ENCODE data around the gene EPHB1.

Gene EPHB1

DNA sequence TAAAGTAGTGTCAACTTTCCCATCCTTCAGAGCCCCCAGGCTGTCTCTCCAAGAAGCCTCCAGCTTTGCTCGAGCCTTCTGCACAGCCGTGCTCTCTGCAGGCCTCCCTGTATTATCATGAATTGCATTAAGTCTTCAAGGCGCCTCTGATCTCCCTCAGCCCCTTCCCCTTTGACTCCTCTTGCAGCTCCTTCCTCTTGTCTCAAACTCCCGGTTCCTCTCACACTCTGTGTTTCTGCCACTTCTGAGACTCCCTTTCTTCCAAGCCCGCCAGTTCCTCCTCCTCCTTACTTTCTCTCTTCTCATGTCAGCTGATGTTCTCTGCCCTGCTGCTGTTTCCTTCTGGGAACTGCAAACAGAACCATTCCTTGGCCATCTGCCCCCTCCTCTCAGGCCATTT, 418.8 kb downstream of the EPHB1 start:
- Histone ChIP-seq H3K9ac (ENCODE audit: low read depth, low read length) (no peak overlapping the region), H3K27ac (ENCODE audit: low read depth, low read length) (no peak overlapping the region), H3K9me3 (ENCODE audit: control insufficient read depth, insufficient read depth, low read length) (no peaks in the 10 kb centered on the region), H3K4me1 (ENCODE audit: control insufficient read depth, insufficient read depth, low read length) (peaks cover 34% of the 10 kb centered on the region), H3K36me3 (ENCODE audit: control insufficient read depth, insufficient read depth, low read length) (no peaks in the 10 kb centered on the region), H3K4me3 (ENCODE audit: low read depth, low read length) (no peak overlapping the region), H3K27me3 (ENCODE audit: control insufficient read depth, insufficient read depth, low read length) (no peaks in the 10 kb centered on the region)

DNA sequence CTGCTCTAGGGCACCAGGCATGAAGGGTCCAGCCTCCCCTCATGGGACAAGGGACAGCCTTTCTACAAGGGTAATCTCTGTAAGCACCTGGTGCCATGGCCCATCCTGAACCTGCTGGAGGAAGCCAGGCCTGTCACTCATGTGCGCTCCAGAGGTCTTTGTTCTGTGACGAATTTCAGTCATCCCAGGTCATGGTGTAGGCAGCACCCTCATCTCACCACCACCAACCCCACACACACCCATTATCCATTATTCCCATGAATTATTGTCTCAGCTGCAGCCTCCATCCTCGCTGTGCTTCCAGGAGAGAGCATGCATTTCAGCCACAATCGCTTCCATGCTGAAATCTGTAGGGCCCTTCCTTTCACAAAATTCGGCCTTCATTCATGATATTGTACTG, 419.3 kb downstream of the EPHB1 start:
- no peak overlapping the region for H3K27ac ChIP-seq (ENCODE audit: low read depth, low read length)
- no peaks in the 10 kb centered on the region for H3K36me3 ChIP-seq (ENCODE audit: control insufficient read depth, insufficient read depth, low read length)

DNA sequence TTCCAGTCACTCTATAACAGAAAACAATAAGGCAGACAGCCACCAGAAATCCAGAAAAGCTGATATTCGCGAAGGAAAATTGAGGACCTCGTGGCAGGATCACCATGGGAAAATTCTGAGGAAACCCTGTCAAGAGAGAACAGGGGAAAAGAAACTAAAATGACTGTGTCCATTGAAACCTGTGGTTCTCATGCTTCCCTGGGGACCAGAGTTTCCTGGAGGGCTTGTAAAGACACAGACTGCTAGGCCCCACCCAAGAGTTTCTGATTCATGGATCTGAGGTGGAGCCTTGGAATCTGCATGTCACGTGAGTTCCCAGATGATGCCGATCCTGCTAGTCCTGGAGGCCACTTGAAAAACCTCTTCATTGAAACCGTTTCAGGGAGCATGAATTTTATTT, 420.5 kb downstream of the EPHB1 start:
- no peaks in the 10 kb centered on the region for H3K36me3 ChIP-seq (ENCODE audit: control insufficient read depth, insufficient read depth, low read length)
- no peaks in the 10 kb centered on the region for H3K27me3 ChIP-seq (ENCODE audit: control insufficient read depth, insufficient read depth, low read length)
- H3K9me3 ChIP-seq (ENCODE audit: control insufficient read depth, insufficient read depth, low read length): no peaks in the 10 kb centered on the region
- no peak overlapping the region for H3K9ac ChIP-seq (ENCODE audit: low read depth, low read length)
- no peak overlapping the region for H3K4me3 ChIP-seq (ENCODE audit: low read depth, low read length)
- H3K4me1 ChIP-seq (ENCODE audit: control insufficient read depth, insufficient read depth, low read length): peaks cover 43% of the 10 kb centered on the region
- H3K27ac ChIP-seq (ENCODE audit: low read depth, low read length): no peak overlapping the region

More for the DNA sequence above, 419.3 kb downstream of the EPHB1 start:
- no peak overlapping the region for H3K4me3 ChIP-seq (ENCODE audit: low read depth, low read length)
- H3K9me3 ChIP-seq (ENCODE audit: control insufficient read depth, insufficient read depth, low read length): no peaks in the 10 kb centered on the region
- no peaks in the 10 kb centered on the region for H3K27me3 ChIP-seq (ENCODE audit: control insufficient read depth, insufficient read depth, low read length)
- H3K9ac ChIP-seq (ENCODE audit: low read depth, low read length): no peak overlapping the region
- peaks cover 37% of the 10 kb centered on the region for H3K4me1 ChIP-seq (ENCODE audit: control insufficient read depth, insufficient read depth, low read length)

DNA sequence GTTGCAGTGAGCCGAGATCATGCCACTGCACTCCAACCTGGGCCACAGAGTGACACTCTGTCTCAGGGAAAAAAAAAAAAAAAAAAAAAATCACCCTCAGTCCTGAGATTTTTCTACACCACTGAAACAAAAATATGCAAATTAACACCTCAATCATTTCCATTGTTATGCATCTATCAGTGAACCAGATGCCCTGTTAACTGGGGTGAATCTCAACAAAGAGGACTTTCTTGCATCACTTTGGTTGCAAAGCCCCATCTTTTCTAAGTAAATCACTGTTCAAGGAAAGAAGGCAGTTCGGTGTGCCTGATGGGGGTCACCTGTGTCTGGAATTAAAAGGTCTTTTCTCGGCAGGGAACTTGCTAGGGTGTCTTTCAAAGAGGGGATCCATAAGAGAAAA, 421.6 kb downstream of the EPHB1 start:
- H3K4me1 ChIP-seq (ENCODE audit: control insufficient read depth, insufficient read depth, low read length): peaks cover 46% of the 10 kb centered on the region
- H3K27ac ChIP-seq (ENCODE audit: low read depth, low read length): peak overlapping the region; percentile 77
- H3K4me3 ChIP-seq (ENCODE audit: low read depth, low read length): no peak overlapping the region
- peak overlapping the region; percentile 30 for H3K9ac ChIP-seq (ENCODE audit: low read depth, low read length)
- no peaks in the 10 kb centered on the region for H3K36me3 ChIP-seq (ENCODE audit: control insufficient read depth, insufficient read depth, low read length)
- H3K27me3 ChIP-seq (ENCODE audit: control insufficient read depth, insufficient read depth, low read length): no peaks in the 10 kb centered on the region
- H3K9me3 ChIP-seq (ENCODE audit: control insufficient read depth, insufficient read depth, low read length): no peaks in the 10 kb centered on the region

DNA sequence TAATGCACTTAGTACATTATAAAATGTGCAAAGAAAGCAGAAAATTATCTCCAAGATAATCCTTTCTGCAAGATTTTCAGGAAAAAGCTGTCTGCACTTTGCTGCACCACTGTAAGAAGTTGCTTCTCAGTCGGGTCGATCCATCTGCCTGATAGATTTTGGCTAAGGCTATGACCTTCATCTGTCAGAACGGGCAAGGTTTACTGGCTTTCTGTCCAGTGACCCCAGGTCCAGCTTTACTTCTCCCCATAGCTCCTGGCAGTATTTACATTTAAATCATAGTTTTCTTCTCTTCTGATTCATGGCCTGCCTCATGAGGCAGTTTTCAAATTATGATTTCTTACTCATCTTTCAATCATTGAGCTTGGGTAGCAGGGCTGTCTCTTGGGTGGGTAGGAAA, 422.7 kb downstream of the EPHB1 start:
- no peak overlapping the region for H3K9ac ChIP-seq (ENCODE audit: low read depth, low read length)
- peak overlapping the region; percentile 8 for H3K27ac ChIP-seq (ENCODE audit: low read depth, low read length)

DNA sequence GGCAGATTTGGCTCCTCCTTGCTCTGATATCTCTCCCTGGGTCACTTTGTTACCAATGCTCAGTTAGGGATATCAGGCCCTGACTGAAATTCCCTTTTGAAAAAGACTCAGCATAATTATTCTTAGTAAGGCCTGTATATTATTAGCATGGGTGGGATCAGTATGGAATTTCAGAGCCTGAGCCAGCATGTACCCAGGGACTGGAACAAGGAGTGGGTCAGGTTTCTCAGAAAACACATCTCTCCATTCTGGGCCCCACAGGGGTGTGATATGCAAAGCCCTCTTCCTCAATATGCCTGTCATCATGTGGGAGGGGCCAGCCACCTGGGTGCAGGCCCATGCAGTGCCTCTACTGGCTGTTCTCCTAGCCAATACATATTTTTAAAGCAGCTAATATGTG, 423.2 kb downstream of the EPHB1 start:
- Histone ChIP-seq H3K36me3 (ENCODE audit: control insufficient read depth, insufficient read depth, low read length) (no peaks in the 10 kb centered on the region), H3K27ac (ENCODE audit: low read depth, low read length) (no peak overlapping the region), H3K27me3 (ENCODE audit: control insufficient read depth, insufficient read depth, low read length) (no peaks in the 10 kb centered on the region), H3K9ac (ENCODE audit: low read depth, low read length) (no peak overlapping the region), H3K4me3 (ENCODE audit: low read depth, low read length) (no peak overlapping the region), H3K9me3 (ENCODE audit: control insufficient read depth, insufficient read depth, low read length) (no peaks in the 10 kb centered on the region), H3K4me1 (ENCODE audit: control insufficient read depth, insufficient read depth, low read length) (peaks cover 46% of the 10 kb centered on the region)

More for the DNA sequence above, 422.7 kb downstream of the EPHB1 start:
- Histone ChIP-seq H3K27me3 (ENCODE audit: control insufficient read depth, insufficient read depth, low read length) (no peaks in the 10 kb centered on the region), H3K9me3 (ENCODE audit: control insufficient read depth, insufficient read depth, low read length) (no peaks in the 10 kb centered on the region), H3K36me3 (ENCODE audit: control insufficient read depth, insufficient read depth, low read length) (no peaks in the 10 kb centered on the region), H3K4me1 (ENCODE audit: control insufficient read depth, insufficient read depth, low read length) (peaks cover 46% of the 10 kb centered on the region), H3K4me3 (ENCODE audit: low read depth, low read length) (no peak overlapping the region)

DNA sequence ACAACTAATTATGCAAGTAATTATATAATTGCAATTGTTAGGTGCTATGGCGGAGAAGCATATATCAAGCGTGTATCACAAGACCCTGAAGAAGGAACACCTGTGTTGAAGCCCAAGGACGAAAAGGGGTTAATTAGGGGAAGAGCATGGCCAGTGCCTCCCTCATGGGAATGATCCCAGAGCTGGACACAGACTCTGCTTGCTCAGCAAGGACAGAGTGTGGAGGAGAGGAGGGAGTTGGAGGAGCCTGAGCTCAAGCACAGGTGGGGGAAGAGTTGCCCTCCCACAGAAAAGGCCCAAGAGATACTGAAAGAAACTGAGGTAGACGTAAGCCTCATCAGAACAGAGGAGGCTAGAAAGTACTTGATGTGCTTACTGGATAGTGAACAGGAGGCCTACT, 423.7 kb downstream of the EPHB1 start:
- Histone ChIP-seq H3K9ac (ENCODE audit: low read depth, low read length) (no peak overlapping the region; the same call in 1 of the 2 replicates), H3K36me3 (ENCODE audit: control insufficient read depth, insufficient read depth, low read length) (no peaks in the 10 kb centered on the region), H3K4me1 (ENCODE audit: control insufficient read depth, insufficient read depth, low read length) (peaks cover 43% of the 10 kb centered on the region), H3K4me3 (ENCODE audit: low read depth, low read length) (no peak overlapping the region), H3K27me3 (ENCODE audit: control insufficient read depth, insufficient read depth, low read length) (no peaks in the 10 kb centered on the region), H3K27ac (ENCODE audit: low read depth, low read length) (no peak overlapping the region), H3K9me3 (ENCODE audit: control insufficient read depth, insufficient read depth, low read length) (no peaks in the 10 kb centered on the region)

DNA sequence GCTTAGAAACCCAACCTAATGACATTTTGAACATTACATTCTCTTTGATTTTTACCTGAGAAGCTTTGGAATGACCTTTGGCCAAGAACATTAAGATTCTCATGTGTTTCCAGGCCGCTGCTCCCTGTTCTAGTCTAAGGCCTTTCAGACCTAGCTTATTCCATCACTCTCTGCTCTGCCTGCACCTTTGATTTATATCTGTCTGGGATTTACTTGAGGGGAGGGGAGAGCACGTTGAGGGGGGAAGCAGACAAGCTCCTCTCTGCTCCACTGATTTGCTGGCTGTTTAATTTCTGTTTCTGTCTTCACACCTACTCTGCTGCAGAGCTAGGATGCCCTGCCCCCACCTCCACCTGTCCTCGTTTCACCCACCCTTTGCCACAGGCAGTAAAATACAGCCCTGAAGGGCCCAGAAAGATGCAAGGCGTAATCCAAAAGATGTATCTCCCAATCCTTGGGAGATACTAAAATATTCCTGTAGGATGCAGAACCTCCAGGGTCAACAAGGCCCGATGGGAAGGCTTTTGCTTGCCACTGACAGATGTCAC, 429.8 kb downstream of the EPHB1 start:
- H3K9me3 ChIP-seq (ENCODE audit: control insufficient read depth, insufficient read depth, low read length): no peaks in the 10 kb centered on the region
- no peak overlapping the region for H3K27ac ChIP-seq (ENCODE audit: low read depth, low read length)
- no peaks in the 10 kb centered on the region for H3K36me3 ChIP-seq (ENCODE audit: control insufficient read depth, insufficient read depth, low read length)
- no peaks in the 10 kb centered on the region for H3K27me3 ChIP-seq (ENCODE audit: control insufficient read depth, insufficient read depth, low read length)
- H3K4me3 ChIP-seq (ENCODE audit: low read depth, low read length): no peak overlapping the region
- H3K9ac ChIP-seq (ENCODE audit: low read depth, low read length): no peak overlapping the region
- H3K4me1 ChIP-seq (ENCODE audit: control insufficient read depth, insufficient read depth, low read length): peaks cover 17% of the 10 kb centered on the region

DNA sequence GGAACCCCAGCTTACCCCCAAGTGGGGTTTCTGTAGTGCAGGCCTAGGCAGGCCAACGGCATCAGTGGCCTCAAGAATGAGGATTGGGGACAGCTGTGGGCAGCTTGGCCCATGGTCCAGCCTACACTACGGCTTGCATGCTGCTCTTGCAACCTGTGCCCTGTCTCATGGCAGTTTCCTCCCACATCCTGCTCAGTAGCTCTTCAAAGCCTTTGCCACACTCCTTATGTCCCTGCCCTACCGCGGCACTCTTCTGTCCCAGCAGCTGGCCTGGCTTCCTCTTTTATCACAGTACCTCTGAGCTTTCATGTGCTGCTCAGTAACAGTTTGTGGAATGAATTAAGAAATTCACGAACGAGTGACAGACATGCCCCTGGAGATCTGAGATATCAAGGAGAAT, 431.0 kb downstream of the EPHB1 start:
- H3K4me1 ChIP-seq (ENCODE audit: control insufficient read depth, insufficient read depth, low read length): peaks cover 15% of the 10 kb centered on the region
- no peaks in the 10 kb centered on the region for H3K27me3 ChIP-seq (ENCODE audit: control insufficient read depth, insufficient read depth, low read length)
- H3K9ac ChIP-seq (ENCODE audit: low read depth, low read length): no peak overlapping the region
- no peak overlapping the region for H3K27ac ChIP-seq (ENCODE audit: low read depth, low read length)
- H3K4me3 ChIP-seq (ENCODE audit: low read depth, low read length): no peak overlapping the region
- no peaks in the 10 kb centered on the region for H3K9me3 ChIP-seq (ENCODE audit: control insufficient read depth, insufficient read depth, low read length)
- H3K36me3 ChIP-seq (ENCODE audit: control insufficient read depth, insufficient read depth, low read length): no peaks in the 10 kb centered on the region

DNA sequence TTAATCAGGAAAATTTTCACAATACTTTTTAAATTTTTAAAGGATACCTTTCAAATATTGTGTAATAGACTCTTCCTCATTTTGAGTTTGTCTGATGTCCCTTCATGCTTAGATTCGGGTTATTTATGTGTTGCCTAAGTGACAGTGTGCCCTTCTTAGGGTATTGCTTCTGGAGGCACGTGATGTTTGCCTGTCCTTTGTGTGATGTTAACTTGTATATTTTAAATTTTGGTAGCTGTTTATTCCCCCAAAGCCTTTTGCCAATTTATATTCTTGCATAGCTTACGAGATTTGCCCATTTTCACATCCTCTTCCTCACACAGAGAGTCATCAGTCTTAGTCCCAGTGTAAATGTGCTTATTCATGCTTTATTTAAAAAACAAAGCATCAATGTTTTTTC, 433.1 kb downstream of the EPHB1 start:
- no peaks in the 10 kb centered on the region for H3K27me3 ChIP-seq (ENCODE audit: control insufficient read depth, insufficient read depth, low read length)
- peaks cover 2% of the 10 kb centered on the region for H3K9me3 ChIP-seq (ENCODE audit: control insufficient read depth, insufficient read depth, low read length)
- no peaks in the 10 kb centered on the region for H3K36me3 ChIP-seq (ENCODE audit: control insufficient read depth, insufficient read depth, low read length)
- H3K27ac ChIP-seq (ENCODE audit: low read depth, low read length): no peak overlapping the region
- H3K4me1 ChIP-seq (ENCODE audit: control insufficient read depth, insufficient read depth, low read length): peaks cover 28% of the 10 kb centered on the region
- H3K4me3 ChIP-seq (ENCODE audit: low read depth, low read length): no peak overlapping the region
- no peak overlapping the region for H3K9ac ChIP-seq (ENCODE audit: low read depth, low read length)

DNA sequence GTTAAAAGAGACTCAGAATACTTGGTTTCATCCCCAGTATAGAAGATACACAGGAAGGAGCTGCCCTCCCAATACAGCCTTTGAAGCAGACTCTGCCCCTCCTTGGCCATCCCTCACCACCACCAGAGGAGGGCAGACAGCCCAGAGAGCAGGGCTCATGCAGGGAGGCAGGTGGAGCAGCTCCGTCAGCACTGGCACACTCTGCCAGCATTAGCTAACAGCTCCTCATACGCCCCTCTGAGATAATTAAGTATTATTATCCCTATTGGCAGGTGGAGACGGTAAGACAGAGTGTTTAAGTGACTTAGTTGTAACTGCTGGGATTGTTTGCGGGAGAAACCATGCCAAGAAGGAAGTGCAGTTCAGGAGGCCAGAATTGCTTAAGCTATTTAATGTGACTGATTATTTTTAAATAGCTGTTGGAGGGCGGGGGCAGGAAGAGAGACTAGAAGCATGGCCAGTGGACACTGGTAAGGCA, 434.0 kb downstream of the EPHB1 start:
- H3K9me3 ChIP-seq (ENCODE audit: control insufficient read depth, insufficient read depth, low read length): peaks cover 11% of the 10 kb centered on the region
- no peak overlapping the region for H3K4me3 ChIP-seq (ENCODE audit: low read depth, low read length)
- no peaks in the 10 kb centered on the region; the same call in 1 of the 2 replicates for H3K36me3 ChIP-seq (ENCODE audit: control insufficient read depth, insufficient read depth, low read length)

More for the DNA sequence above, 434.0 kb downstream of the EPHB1 start:
- no peak overlapping the region for H3K27ac ChIP-seq (ENCODE audit: low read depth, low read length)
- H3K4me1 ChIP-seq (ENCODE audit: control insufficient read depth, insufficient read depth, low read length): peaks cover 28% of the 10 kb centered on the region
- no peak overlapping the region for H3K9ac ChIP-seq (ENCODE audit: low read depth, low read length)
- H3K27me3 ChIP-seq (ENCODE audit: control insufficient read depth, insufficient read depth, low read length): no peaks in the 10 kb centered on the region
